Right lung (tissue), 5 donors: ENCODE results near the gene LMF2. TPM values are rescaled to one million over a fixed set of nuclear protein-coding genes. Genes with fewer than 3 reads are reported as not detected.
"Not testable (repeated sequence)": the region's sequence is repeated elsewhere in the genome, so short reads cannot be mapped to it uniquely, and the experiment has no call there.

ENCODE experiments used
- DNase-seq, 2 donors: peaks; one replicate each; pipeline ENCODE4 v3.0.0-alpha.2; 2013
- polyA plus RNA-seq, 5 donors: library from polyadenylated mRNA; unstranded; fragments of 120-200 nt; gene quantifications; one replicate each; pipeline versions ENCODE4 v1.2.1 to v1.2.3, GENCODE V29; 2013; ENCODE audit warnings: inconsistent platforms in 1 of 5, low replicate concordance in 1 of 5; ENCODE audit not compliant: insufficient read length in 5 of 5, insufficient read depth in 1 of 5

LMF2 gene
- polyA plus RNA-seq, 5 donors = 26.9 to 75.0 (median 45.1) TPM

DNA sequence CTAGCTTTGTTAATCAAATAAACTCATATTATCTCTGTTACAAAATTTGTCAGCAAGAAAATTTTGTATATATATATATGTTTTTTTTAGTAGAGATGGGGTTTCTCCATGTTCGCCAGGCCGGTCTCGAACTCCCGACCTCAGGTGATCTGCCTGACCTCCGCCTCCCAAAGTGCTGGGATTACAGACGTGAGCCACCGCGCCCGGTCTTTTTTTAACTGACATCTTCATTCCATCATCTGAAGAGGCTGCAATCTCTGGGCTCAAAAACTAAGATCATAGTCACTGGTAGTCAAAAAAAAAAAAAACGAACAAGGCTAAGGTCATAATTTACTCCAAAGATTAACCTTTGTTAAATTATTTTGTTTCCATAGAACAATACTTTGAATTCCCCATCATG, 32.9 kb upstream of the LMF2 start:
- no peak for DNase-seq

GRCh38 chr22:50537765-50538164, 30.3 kb upstream of the LMF2 start:
- no peak for DNase-seq

DNA sequence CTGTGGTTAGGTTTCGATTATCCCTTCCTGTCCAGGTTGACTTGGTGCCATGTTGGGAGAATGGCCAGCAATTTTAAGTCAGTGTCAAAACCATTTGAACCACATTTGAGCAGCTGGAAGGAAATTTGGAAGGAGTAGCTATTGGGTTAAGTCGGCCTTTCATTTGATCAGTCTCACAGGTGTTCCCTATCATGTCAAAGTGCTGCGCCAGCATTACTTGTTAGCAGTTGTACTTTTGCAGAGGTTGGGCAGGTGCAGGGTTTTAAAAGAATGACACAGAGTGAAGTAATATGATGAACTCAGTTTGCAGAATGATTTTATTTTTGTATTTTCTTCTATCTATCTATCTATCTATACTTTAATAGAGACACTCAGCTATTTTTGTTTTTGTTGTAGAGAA, 28.7 kb upstream of the LMF2 start:
- no peak for DNase-seq

GRCh38 chr22:50535113-50535512, 27.6 kb upstream of the LMF2 start:
- no peak for DNase-seq

GRCh38 chr22:50533856-50534711, 26.6 kb upstream of the LMF2 start:
- DNase-seq = not testable (repeated sequence)

GRCh38 chr22:50532824-50533796, 25.6 kb upstream of the LMF2 start:
- DNase-seq = no peak

- DNase-seq = peak; percentile 64 to 74
Observed at GRCh38 chr22:50531962-50532674, 24.6 kb upstream of the LMF2 start.

DNA sequence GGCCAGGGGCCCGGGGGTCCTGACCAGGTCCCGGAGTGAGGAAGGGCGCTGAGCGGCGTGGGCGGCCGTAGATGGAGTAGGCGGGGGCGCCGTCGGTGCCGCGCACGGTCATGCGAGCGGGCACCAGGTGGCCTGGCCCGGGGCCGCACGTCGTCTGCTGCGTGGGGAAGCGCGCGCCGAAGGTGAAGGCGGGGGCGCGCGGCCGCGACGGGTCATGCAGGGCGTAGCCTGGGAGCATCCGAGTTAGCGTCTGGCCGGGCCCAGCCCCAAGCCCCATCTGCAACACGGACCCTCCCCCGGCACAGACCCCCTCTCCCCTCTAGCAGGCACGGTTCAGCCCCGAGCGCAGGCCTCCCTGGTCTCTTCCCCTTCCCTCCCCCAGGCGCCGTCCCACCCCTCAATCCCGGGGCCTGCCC, 24.1 kb upstream of the LMF2 start:
- DNase-seq = no peak

DNA sequence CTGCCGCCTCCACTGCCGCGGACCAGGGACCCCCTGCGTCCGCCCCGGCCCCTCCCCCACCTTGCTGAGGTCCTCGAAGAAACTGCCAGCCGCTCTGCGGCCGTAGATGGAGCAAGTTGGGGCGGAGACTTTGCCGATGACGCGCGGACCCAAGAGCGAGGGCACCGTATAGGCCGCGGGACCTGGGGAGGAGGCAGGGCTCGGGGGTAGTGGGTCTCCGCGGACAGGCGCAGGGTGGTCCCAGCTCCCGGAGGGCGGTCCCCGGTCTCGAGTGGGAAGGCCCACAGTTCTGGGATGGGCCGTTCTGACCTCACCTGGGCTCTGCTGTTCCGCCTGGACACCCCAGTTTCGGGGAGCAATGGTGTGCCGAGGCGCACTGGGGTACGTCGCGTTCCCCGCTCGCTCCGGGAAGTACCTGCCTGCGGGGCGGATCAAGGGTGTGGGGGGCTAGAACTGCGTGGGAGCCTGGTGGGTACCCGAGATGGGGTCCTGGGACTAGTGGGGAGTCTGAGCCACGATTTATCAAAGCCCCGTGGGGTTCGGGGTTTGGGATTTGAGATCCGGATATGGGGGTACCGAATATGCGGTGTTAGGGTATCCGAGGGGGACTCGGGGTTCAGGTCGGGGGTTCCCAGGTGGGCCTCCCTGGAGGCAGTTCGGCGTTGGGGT, 23.5 kb upstream of the LMF2 start:
- DNase-seq = peak; percentile 61 to 68

DNA sequence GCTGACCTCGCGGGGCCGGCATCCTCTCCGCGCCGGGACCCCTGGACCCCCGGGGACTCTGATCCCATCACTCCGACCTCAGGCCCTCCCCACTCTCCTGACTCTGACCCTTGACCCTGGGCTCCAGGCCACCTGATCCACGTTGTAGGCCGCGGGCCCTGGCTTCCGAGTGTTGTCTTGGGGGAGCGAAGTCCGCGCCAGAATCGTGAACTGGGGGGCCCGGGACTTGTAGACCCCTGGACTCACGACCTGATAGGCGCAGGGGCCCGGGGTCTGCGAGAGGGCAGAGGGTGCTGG, 23.0 kb upstream of the LMF2 start:
- DNase-seq = peak in 1 of 2 donors; percentile 45

DNA sequence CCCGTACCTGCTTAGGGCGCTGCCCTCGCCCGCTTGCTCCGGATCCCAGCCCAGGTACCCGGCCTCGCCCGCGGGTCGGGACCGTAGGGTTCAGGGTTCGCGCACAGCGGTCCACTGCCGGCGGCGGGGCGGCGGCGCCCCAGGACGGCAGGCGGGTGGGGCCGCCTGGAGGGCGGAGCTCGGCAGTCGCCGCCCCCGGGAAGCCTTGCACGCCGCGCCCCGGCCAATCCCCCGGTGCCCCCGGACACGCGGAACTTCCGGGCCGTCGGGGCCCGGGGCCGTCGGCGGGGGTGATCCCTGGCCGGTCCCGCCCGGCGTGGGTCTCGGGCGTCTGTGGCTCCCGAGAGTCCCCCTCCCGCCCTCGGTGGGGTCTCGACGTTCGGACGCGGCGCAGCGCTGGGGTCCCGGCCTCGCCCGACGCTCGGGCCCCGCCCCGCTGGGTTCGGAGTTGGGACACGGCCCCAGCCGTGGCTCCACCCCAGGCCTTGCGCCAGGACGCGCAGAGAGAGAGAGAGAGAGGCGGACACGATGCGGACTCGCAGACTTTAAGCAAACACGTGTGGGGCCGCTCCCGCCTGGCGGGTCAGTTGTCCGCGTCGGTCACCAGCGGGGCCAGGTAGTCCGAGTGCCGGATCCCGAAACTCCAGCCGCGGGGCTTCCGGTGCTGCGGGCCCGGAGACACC, 22.5 kb upstream of the LMF2 start, which contains the start of gene TYMP:
TSS of gene TYMP (minus strand) at position 116 of the 683 bp plus-strand sequence. CDS start 303 bp downstream, outside the sequence.
- peak; percentile 61 to 66 for DNase-seq

GRCh38 chr22:50529416-50529896, 22.0 kb upstream of the LMF2 start:
- no peak for DNase-seq

GRCh38 chr22:50528682-50529415, 21.3 kb upstream of the LMF2 start:
- DNase-seq = no peak

GRCh38 chr22:50527921-50528681, 20.6 kb upstream of the LMF2 start:
- DNase-seq = no peak

DNA sequence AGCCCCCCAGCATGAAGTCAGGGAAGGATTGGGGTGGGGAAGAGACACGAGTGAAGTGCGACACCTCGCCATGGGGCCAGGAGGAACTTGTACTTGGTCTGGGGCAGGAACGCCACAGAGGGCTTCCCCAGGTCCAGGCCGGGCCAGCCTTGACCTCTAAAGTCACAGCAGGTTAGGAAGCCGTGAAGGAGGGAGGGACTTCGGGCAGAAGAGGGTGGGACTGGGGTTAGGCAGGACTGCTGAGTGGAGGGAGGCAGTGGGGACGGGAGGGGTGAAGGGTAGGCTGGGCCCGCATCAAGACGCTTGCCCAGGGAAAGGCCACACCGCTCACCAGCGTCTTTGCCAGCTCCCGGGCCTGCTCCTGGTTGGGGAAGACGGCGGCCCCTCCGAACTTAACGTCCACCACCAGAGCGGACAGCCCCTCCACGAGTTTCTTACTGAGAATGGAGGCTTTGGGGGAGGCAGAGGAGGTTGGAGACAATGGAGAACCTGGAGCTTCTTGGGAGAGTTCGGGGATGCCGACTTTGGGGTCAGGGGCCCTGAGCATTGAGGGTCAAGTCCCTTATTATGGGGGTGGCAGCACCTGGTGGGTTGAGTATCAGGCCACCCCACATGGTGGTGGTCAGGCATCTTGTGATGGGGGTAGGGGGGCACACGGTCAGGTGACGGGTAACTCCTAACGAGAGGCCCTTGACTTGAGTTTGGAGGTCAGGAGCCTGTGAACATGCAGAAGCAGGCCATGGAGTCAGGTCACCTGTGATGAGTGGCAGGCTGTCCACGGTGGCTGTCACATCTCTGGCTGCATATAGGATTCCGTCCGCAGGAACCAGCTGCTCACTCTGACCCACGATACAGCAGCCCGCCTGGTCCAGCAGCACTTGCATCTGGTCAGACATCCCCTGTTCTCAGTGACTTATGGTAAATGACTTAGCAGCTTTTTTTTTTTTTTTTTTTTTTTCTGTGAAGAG, 19.6 kb upstream of the LMF2 start:
- DNase-seq = no peak

DNA sequence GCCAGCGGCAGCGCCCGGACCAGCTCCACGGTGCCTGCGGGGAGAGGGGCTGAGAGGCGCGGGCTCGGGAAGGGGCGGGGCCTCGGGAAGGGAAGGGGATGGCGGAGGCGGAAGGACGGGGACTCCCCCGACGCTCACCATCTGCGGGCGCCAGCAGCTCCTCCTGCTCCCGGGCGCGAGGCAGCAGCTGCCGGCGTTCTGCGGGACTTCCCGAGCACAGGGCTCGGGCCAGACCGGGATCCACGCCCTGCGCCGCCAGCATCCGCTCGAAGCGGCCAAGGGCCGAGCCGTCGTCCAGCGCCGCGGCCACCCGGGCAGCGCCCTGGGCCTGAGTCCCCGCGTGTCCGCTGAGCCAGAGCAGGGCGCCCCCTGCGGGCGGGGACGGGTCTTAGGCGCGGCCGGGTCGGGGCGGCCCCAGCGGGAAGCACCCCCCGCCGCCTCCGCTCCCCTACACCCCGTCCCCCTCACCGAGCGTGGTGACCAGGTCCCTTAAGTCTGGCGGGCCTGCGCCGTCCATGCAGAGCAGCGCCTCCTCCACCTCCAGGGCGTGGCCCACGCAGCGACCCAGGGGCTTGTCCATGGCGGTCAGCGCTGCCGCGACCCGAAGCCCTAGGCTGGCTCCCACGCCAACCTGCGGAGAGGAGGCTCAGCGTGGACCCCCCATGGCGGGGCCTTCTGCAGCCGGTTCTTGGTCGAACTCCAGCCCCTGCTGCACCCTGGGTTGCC, 18.8 kb upstream of the LMF2 start:
- DNase-seq = peak in 1 of 2 donors; percentile 75

- peak in 1 of 2 donors; percentile 74 for DNase-seq
Observed at GRCh38 chr22:50525858-50526107, 18.3 kb upstream of the LMF2 start.
